ENCODE data around the gene MLF2.
A peak's percentile ranks its signal among the peaks of the same experiment; 100 is the strongest.

MLF2 gene

DNA sequence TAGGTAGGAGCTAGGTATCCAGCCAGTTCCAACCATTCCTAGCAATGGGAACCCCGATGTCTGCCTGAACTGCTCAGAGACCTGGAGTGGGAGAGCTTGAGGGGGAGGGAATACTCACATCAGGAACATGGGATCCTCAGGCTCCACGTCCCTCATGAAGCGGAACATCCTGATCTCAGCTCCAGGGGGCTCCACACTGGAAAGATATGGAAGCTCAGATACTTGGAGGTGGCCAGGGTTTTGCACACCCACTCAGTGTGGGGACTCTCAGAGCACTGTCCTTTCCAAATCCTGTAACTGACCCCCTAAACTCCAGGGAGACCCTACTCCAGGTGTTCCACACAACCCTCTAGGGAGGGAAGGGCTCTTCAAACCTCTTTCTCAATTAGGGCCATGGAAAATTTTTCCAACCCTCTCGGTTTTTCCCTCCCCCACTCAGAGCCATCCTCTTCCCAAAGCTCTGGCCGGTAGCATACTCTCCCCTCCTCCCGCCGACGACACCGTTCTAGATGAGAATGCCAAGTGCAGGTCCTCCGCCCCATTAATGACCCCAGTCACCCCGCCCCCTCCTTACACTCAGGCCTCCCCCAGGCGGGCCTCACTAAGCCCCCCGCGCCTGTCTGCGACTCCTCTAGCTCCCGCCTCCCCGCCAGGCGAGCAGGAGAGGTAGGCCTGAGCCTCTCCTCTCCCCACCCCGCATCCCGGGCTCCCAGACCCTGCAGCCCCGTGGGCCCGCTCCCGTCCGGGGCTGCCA, 597 bp downstream of the MLF2 start:
- peak overlapping the region; percentile 62 for H3K4me2 ChIP-seq
- TF ChIP-seq CTCF (conservative IDR thresholded peaks at IDR 0.05; ENCODE audit: low read depth, low read length) = no peak
- H3K4me1 ChIP-seq (ENCODE audit: low read depth, poor library complexity, severe bottlenecking) = peaks cover 12% of the 10 kb centered on the region
- no peak overlapping the region for H3K4me3 ChIP-seq (IDR thresholded peaks at IDR 0.05; ENCODE audit: insufficient read depth, low read depth, low read length)
- H3K27me3 ChIP-seq (ENCODE audit: insufficient read depth, low read depth) = no peaks in the 10 kb centered on the region
- peak overlapping the region; percentile 65 for H2AFZ ChIP-seq (ENCODE audit: low read depth)
- H3K9ac ChIP-seq = peak overlapping the region; percentile 73
- H3K36me3 ChIP-seq (ENCODE audit: insufficient read depth) = no peaks in the 10 kb centered on the region
- no peaks in the 10 kb centered on the region for H4K20me1 ChIP-seq (ENCODE audit: insufficient read depth)
- peaks cover 8% of the 10 kb centered on the region; the same call in 1 of the 2 replicates for H3K79me2 ChIP-seq (ENCODE audit: insufficient read depth, low read depth)
- H3K27ac ChIP-seq = peak overlapping the region; percentile 74

GRCh38 chr12:6751767-6752166, 1.2 kb downstream of the MLF2 start:
- peak overlapping the region; percentile 62 for H3K4me2 ChIP-seq
- peaks cover 8% of the 10 kb centered on the region; the same call in 1 of the 2 replicates for H3K79me2 ChIP-seq (ENCODE audit: insufficient read depth, low read depth)
- no peak overlapping the region for H2AFZ ChIP-seq (ENCODE audit: low read depth)
- TF ChIP-seq CTCF (conservative IDR thresholded peaks at IDR 0.05; ENCODE audit: low read depth, low read length) = no peak
- no peaks in the 10 kb centered on the region for H4K20me1 ChIP-seq (ENCODE audit: insufficient read depth)
- H3K36me3 ChIP-seq (ENCODE audit: insufficient read depth) = no peaks in the 10 kb centered on the region
- no peak overlapping the region for H3K27ac ChIP-seq
- no peak overlapping the region for H3K9ac ChIP-seq
- H3K4me3 ChIP-seq (IDR thresholded peaks at IDR 0.05; ENCODE audit: insufficient read depth, low read depth, low read length) = no peak overlapping the region
- H3K27me3 ChIP-seq (ENCODE audit: insufficient read depth, low read depth) = no peaks in the 10 kb centered on the region
- peaks cover 12% of the 10 kb centered on the region for H3K4me1 ChIP-seq (ENCODE audit: low read depth, poor library complexity, severe bottlenecking)

GRCh38 chr12:6750506-6750905, 2.4 kb downstream of the MLF2 start:
- H3K4me2 ChIP-seq = no peak overlapping the region
- TF ChIP-seq CTCF (conservative IDR thresholded peaks at IDR 0.05; ENCODE audit: low read depth, low read length) = no peak
- H3K4me1 ChIP-seq (ENCODE audit: low read depth, poor library complexity, severe bottlenecking) = peaks cover 12% of the 10 kb centered on the region
- no peaks in the 10 kb centered on the region for H3K36me3 ChIP-seq (ENCODE audit: insufficient read depth)
- H3K79me2 ChIP-seq (ENCODE audit: insufficient read depth, low read depth) = peaks cover 8% of the 10 kb centered on the region; the same call in 1 of the 2 replicates
- H3K4me3 ChIP-seq (IDR thresholded peaks at IDR 0.05; ENCODE audit: insufficient read depth, low read depth, low read length) = no peak overlapping the region
- no peak overlapping the region for H3K9ac ChIP-seq
- no peaks in the 10 kb centered on the region for H4K20me1 ChIP-seq (ENCODE audit: insufficient read depth)
- H3K27ac ChIP-seq = no peak overlapping the region
- no peaks in the 10 kb centered on the region for H3K27me3 ChIP-seq (ENCODE audit: insufficient read depth, low read depth)
- no peak overlapping the region for H2AFZ ChIP-seq (ENCODE audit: low read depth)

DNA sequence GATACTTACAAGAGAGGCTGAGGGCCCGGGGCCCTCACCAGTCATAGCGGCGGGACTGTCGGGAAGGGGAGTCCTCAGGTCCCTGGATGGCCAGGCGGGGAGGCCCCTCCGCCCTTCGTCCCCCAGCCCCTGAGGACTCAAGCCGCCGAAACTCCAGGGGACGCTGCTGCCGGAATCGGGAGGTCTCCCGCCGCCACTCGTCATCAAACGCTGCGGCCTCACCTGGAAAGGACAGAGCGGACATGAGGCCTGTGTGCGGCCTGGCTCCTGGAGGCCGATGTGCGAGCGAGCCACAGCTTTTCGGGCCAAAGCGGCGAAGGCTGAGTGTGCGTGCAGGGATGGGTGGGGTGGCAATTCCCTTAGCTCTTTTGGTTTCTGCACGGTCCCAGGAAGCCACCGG, 4.2 kb downstream of the MLF2 start:
- no peak for TF ChIP-seq CTCF (conservative IDR thresholded peaks at IDR 0.05; ENCODE audit: low read depth, low read length)
- no peaks in the 10 kb centered on the region for H4K20me1 ChIP-seq (ENCODE audit: insufficient read depth)
- no peak overlapping the region for H3K4me3 ChIP-seq (IDR thresholded peaks at IDR 0.05; ENCODE audit: insufficient read depth, low read depth, low read length)
- H3K27me3 ChIP-seq (ENCODE audit: insufficient read depth, low read depth) = no peaks in the 10 kb centered on the region
- no peak overlapping the region for H2AFZ ChIP-seq (ENCODE audit: low read depth)
- no peak overlapping the region for H3K27ac ChIP-seq
- peaks cover 7% of the 10 kb centered on the region for H3K4me1 ChIP-seq (ENCODE audit: low read depth, poor library complexity, severe bottlenecking)
- H3K4me2 ChIP-seq = no peak overlapping the region
- no peak overlapping the region for H3K9ac ChIP-seq
- peaks cover 8% of the 10 kb centered on the region; the same call in 1 of the 2 replicates for H3K79me2 ChIP-seq (ENCODE audit: insufficient read depth, low read depth)
- H3K36me3 ChIP-seq (ENCODE audit: insufficient read depth) = no peaks in the 10 kb centered on the region

Measured in KMS-11 (cell line).